Ishikawa (cell line): ENCODE measurements around the gene RASSF5.
A peak's percentile ranks its signal among the peaks of the same experiment; 100 is the strongest.

ENCODE experiments used
- CEBPB ChIP-seq: IDR thresholded peaks from 2 replicates; pipeline ENCODE4 v1.6.1; 2012
- CREB1 ChIP-seq: IDR thresholded peaks from 2 replicates; pipeline ENCODE4 v1.6.1; 2012; ENCODE audit warnings: low read depth
- EGR1 ChIP-seq: IDR thresholded peaks from 2 replicates; pipeline ENCODE4 v1.6.1; 2012
- EP300 ChIP-seq: IDR thresholded peaks from 2 replicates; pipeline ENCODE4 v1.6.1; 2012; ENCODE audit warnings: borderline replicate concordance
- FOXM1 ChIP-seq: IDR thresholded peaks from 2 replicates; pipeline ENCODE4 v1.6.1; 2012; ENCODE audit warnings: low read depth, borderline replicate concordance
- NFIC ChIP-seq: IDR thresholded peaks from 2 replicates; pipeline ENCODE4 v1.6.1; 2012
- RAD21 ChIP-seq: IDR thresholded peaks from 2 replicates; pipeline ENCODE4 v1.6.1; 2012; ENCODE audit warnings: low read depth
- TAF1 ChIP-seq: IDR thresholded peaks from 2 replicates; pipeline ENCODE4 v1.6.1; 2012; ENCODE audit warnings: low read depth, mild to moderate bottlenecking
- TCF12 ChIP-seq: IDR thresholded peaks from 2 replicates; pipeline ENCODE4 v1.6.1; 2012; ENCODE audit warnings: low read depth
- TEAD4 ChIP-seq: IDR thresholded peaks from 2 replicates; pipeline ENCODE4 v1.6.1; 2012
- YY1 ChIP-seq: IDR thresholded peaks from 2 replicates; pipeline ENCODE4 v1.6.1; 2012; ENCODE audit warnings: low read depth
- ZBTB7A ChIP-seq: IDR thresholded peaks from 2 replicates; pipeline ENCODE4 v1.6.1; 2012; ENCODE audit warnings: low read depth
- TF ChIP-seq, protein P1 (sequence below): IDR thresholded peaks from 2 replicates; pipeline ENCODE4 v1.6.1; 2012
- TF ChIP-seq, protein P2 (sequence below): IDR thresholded peaks from 2 replicates; pipeline ENCODE4 v1.6.1; 2012
- TF ChIP-seq, protein P3 (sequence below): IDR thresholded peaks from 2 replicates; pipeline ENCODE4 v1.6.1; 2012; ENCODE audit warnings: low read depth, mild to moderate bottlenecking

RASSF5 gene

DNA sequence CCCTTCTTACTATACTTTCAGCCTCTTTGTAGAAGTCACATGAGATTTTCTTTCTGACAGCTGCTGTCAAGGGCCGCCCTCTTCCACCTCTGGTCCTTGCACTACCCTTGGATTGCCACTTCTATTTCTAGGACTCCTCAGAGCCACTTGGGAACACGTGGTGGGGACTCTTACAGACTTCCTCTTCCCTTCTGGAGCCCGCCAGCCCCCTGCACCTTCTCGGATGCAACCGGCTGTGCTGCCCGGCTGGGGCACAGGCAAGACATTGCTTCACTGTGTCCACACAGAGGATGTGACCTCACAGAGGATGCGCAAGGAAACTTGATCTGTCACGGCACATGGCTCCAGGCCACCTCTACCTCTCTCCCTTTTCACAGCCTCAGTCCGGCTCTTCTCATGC lies 39.4 kb upstream of the RASSF5 start:
- TF ChIP-seq EP300 (no peak), EGR1 (no peak), TCF12 (no peak), CEBPB (no peak)

DNA sequence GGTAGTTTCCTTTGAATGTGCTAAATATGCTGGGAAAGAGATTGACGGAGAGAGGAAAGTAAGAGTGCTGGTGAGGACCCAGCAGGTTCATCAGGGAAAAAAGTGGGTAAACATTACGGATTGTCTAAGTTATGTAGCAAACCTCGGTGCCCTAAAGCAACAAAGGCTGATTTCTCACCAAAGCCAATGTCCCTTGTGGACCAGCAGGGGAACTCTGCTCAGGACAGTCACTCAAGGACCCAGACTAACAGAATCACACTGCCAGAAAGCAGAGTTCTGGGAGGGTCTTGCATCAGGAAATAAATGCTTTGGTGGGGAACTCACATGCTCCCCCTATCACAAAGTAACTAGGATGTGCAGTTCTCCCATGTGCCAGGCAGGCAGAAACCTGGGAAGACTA lies 38.8 kb upstream of the RASSF5 start:
- TF ChIP-seq ZBTB7A, result no peak
- TF ChIP-seq, protein P1, sequence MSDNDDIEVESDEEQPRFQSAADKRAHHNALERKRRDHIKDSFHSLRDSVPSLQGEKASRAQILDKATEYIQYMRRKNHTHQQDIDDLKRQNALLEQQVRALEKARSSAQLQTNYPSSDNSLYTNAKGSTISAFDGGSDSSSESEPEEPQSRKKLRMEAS, result no peak
- TF ChIP-seq EGR1, result no peak
- TF ChIP-seq TAF1, result no peak
- TF ChIP-seq RAD21, result no peak
- TF ChIP-seq FOXM1, result no peak
- no peak for TF ChIP-seq YY1
- TF ChIP-seq CREB1, result no peak
- no peak for TF ChIP-seq CEBPB
- TF ChIP-seq, protein P2, sequence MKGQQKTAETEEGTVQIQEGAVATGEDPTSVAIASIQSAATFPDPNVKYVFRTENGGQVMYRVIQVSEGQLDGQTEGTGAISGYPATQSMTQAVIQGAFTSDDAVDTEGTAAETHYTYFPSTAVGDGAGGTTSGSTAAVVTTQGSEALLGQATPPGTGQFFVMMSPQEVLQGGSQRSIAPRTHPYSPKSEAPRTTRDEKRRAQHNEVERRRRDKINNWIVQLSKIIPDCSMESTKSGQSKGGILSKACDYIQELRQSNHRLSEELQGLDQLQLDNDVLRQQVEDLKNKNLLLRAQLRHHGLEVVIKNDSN, result no peak
- no peak for TF ChIP-seq TEAD4
- TF ChIP-seq EP300, result no peak
- no peak for TF ChIP-seq NFIC
- TF ChIP-seq, protein P3, sequence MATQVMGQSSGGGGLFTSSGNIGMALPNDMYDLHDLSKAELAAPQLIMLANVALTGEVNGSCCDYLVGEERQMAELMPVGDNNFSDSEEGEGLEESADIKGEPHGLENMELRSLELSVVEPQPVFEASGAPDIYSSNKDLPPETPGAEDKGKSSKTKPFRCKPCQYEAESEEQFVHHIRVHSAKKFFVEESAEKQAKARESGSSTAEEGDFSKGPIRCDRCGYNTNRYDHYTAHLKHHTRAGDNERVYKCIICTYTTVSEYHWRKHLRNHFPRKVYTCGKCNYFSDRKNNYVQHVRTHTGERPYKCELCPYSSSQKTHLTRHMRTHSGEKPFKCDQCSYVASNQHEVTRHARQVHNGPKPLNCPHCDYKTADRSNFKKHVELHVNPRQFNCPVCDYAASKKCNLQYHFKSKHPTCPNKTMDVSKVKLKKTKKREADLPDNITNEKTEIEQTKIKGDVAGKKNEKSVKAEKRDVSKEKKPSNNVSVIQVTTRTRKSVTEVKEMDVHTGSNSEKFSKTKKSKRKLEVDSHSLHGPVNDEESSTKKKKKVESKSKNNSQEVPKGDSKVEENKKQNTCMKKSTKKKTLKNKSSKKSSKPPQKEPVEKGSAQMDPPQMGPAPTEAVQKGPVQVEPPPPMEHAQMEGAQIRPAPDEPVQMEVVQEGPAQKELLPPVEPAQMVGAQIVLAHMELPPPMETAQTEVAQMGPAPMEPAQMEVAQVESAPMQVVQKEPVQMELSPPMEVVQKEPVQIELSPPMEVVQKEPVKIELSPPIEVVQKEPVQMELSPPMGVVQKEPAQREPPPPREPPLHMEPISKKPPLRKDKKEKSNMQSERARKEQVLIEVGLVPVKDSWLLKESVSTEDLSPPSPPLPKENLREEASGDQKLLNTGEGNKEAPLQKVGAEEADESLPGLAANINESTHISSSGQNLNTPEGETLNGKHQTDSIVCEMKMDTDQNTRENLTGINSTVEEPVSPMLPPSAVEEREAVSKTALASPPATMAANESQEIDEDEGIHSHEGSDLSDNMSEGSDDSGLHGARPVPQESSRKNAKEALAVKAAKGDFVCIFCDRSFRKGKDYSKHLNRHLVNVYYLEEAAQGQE, result no peak
- TF ChIP-seq TCF12, result no peak

DNA sequence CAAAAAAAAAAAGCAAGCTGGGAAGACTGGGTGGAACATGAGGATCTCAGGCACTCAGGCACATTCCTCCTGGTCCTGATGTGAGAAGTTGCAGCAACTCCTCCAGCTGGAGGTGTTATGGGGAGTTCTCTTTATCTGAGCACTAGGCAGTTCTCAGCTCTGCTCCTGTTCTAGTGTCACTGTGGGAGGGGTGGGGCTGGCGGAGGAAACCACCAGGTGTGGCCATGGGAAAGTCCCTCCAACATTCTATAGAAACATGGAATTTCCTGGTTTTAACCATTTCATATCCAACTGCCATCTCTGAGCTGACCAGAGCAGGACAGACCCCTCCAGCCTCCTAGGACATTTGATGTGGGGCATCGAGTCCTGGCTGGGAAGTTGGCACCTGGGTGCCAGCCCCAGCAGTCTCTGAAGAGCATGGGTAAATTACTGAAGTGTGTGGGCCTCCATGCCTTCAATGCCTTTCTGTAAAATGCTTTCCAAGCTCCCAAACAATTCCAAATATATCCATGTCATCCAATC lies 37.9 kb upstream of the RASSF5 start:
- TF ChIP-seq CEBPB (no peak), TEAD4 (no peak; the same call in 1 of the 2 replicates), EGR1 (no peak), TCF12 (peak; percentile 9; the same call in 1 of the 2 replicates), FOXM1 (no peak), TAF1 (no peak), CREB1 (no peak), NFIC (no peak)
- TF ChIP-seq, protein P1, result 0 out of 2 replicates have a peak, but pooled peaks have one; percentile 7

DNA sequence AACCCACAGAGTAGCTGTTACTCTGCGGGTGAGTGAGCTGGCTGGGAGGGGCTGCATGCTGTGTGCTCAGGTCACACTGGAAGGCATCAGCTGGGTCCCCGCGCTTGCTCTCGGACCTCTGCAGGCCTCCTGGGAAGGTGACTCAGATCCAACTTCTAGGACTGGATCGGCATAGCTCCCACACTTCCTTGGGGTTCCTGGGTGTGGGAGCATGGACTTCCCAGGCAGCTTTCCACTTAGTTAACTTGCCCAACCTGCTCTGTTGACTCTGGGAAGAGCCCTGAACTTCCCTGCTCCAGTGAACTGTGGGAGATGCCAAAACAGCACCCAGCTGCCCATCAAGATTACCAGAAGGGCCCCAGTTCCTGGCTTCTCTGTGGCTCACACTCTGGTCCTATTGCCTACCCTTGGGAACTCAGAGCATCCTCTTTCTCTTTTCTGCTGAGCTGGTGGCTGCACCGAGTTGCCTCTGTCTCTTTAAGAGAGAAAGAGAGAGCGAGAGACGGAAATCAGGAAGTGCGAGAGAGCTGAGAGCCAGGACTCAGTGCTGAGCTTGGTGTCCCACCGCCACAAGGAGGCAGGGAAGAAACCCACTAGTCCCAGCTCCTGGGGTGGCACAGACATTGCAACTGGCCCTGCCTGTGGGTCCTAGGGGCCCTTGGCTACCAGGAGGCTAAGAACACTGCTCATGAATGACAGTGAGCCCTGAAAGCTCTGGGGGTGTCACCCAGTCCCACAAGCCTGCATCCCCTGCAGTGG lies 37.2 kb upstream of the RASSF5 start, which contains the start of gene IKBKE:
Gene IKBKE, plus strand, starts transcription at position 544 of the 759 bp plus-strand sequence. CDS start 2,752 bp downstream, outside the sequence.
- TF ChIP-seq TAF1, result 0 out of 2 replicates have a peak, but pooled peaks have one; percentile 2
- TF ChIP-seq TEAD4, result no peak

DNA sequence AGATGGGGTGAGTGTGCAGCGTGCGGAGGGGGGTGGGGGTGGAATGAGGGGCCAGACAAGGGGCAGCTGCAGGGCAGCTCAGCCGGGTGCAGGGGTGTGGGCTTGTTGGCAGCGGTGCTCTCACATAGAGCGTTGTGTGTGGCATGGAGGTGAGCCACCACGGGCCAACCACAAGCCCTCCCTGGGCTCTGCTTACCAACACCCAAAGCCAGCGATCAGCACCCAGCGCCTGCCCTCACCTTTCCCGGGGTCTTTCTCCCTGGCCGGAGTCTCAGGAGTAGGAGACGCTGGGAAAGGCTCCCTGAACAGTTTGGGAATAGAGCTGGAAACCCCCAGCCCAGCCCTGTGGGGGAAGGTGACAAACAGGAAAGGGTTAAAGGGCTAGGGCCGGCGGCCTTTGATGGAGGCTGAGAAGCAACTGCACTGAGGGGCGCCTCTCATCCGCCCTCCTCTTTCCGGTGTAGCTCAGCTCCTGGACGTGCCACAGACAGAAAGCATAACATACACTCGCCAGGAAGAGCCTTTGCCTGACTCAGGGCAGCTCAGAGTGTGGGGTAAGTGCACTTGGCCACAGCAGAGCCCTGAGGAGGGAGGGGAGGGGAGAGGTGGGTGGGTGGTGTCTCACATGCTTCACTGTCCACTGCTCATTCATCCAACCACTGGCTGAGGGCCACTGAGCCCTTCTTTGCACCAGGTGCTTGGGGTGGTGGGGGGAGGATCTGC lies 36.5 kb upstream of the RASSF5 start:
- peak; percentile 17; the same call in 1 of the 2 replicates for TF ChIP-seq TAF1
- TF ChIP-seq ZBTB7A, result peak; percentile 44; the same call in 1 of the 2 replicates
- TF ChIP-seq TEAD4, result no peak

DNA sequence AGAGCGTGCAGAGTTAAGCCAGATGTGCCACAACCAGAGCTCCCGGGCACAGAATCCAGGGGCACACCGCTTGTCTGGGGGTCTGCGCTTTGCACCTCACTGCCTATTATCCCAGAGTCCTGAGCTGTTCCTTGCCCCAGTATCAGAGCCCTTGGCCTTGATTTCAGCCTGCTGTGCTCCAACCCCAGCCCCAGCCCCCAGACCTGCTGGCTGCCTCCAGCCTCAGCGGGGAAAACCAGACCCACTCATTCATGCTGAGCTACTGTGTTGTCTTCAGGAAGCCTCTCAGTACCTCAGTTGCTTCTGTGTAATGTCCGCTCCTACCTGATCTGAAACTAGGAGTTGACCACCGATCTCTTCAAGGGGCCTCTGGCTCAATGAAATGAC lies 35.9 kb upstream of the RASSF5 start:
- TF ChIP-seq RAD21 (no peak), CREB1 (no peak), TEAD4 (no peak), EP300 (no peak), FOXM1 (no peak), TAF1 (no peak), NFIC (no peak), ZBTB7A (no peak), YY1 (no peak), TCF12 (no peak), CEBPB (no peak), EGR1 (no peak)
- TF ChIP-seq, protein P3, result no peak
- TF ChIP-seq, protein P2, result no peak
- TF ChIP-seq, protein P1, result no peak
